ENCODE results near the gene KLK8.

- TF ChIP-seq, protein P1, sequence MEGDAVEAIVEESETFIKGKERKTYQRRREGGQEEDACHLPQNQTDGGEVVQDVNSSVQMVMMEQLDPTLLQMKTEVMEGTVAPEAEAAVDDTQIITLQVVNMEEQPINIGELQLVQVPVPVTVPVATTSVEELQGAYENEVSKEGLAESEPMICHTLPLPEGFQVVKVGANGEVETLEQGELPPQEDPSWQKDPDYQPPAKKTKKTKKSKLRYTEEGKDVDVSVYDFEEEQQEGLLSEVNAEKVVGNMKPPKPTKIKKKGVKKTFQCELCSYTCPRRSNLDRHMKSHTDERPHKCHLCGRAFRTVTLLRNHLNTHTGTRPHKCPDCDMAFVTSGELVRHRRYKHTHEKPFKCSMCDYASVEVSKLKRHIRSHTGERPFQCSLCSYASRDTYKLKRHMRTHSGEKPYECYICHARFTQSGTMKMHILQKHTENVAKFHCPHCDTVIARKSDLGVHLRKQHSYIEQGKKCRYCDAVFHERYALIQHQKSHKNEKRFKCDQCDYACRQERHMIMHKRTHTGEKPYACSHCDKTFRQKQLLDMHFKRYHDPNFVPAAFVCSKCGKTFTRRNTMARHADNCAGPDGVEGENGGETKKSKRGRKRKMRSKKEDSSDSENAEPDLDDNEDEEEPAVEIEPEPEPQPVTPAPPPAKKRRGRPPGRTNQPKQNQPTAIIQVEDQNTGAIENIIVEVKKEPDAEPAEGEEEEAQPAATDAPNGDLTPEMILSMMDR (IDR thresholded peaks at IDR 0.05) = no peak
- no peak for TF ChIP-seq POLR2A (IDR thresholded peaks at IDR 0.05)
These were observed 42.1 kb upstream of the KLK8 start for GRCh38 chr19:51043497-51043896.

Data from heart left ventricle (tissue), 13 donors.